ENCODE data around the gene NMUR1. TPM values are rescaled to one million over a fixed set of nuclear protein-coding genes. Genes with fewer than 3 reads are reported as not detected.

NMUR1 gene
- total RNA-seq, 1 donor from 2014 or later = not detected

- H3K27me3 Mint-ChIP-seq (ENCODE audit: unreplicated experiment) = peaks cover 13% of the 10 kb centered on the region
- H3K4me1 Mint-ChIP-seq (ENCODE audit: unreplicated experiment) = peaks cover 2% of the 10 kb centered on the region
- no peaks in the 10 kb centered on the region for H3K36me3 Mint-ChIP-seq (ENCODE audit: unreplicated experiment)
- no peak overlapping the region for H3K27ac Mint-ChIP-seq (ENCODE audit: unreplicated experiment)
- H3K4me3 Mint-ChIP-seq (ENCODE audit: unreplicated experiment) = no peak overlapping the region
- no peak for TF ChIP-seq CTCF (IDR thresholded peaks at IDR 0.05)
- no peaks in the 10 kb centered on the region for H3K9me3 Mint-ChIP-seq (ENCODE audit: unreplicated experiment)
- no peak for DNase-seq (ENCODE audit: extremely low spot score, unreplicated experiment)
These were observed 5.7 kb upstream of the NMUR1 start for GRCh38 chr2:231535961-231536360.

- Mint-ChIP-seq H3K36me3 (ENCODE audit: unreplicated experiment) (no peaks in the 10 kb centered on the region), H3K4me1 (ENCODE audit: unreplicated experiment) (peaks cover 4% of the 10 kb centered on the region), H3K9me3 (ENCODE audit: unreplicated experiment) (no peaks in the 10 kb centered on the region), H3K4me3 (ENCODE audit: unreplicated experiment) (no peak overlapping the region), H3K27me3 (ENCODE audit: unreplicated experiment) (peaks cover 17% of the 10 kb centered on the region), H3K27ac (ENCODE audit: unreplicated experiment) (no peak overlapping the region)
- DNase-seq (ENCODE audit: extremely low spot score, unreplicated experiment) = no peak
- TF ChIP-seq CTCF (IDR thresholded peaks at IDR 0.05) = no peak
These were observed 3.5 kb upstream of the NMUR1 start for GRCh38 chr2:231533777-231534125.

GRCh38 chr2:231533086-231533776, 3.0 kb upstream of the NMUR1 start:
- Mint-ChIP-seq H3K4me3 (ENCODE audit: unreplicated experiment) (no peak overlapping the region), H3K27me3 (ENCODE audit: unreplicated experiment) (peaks cover 18% of the 10 kb centered on the region), H3K4me1 (ENCODE audit: unreplicated experiment) (peaks cover 4% of the 10 kb centered on the region), H3K9me3 (ENCODE audit: unreplicated experiment) (no peaks in the 10 kb centered on the region), H3K36me3 (ENCODE audit: unreplicated experiment) (no peaks in the 10 kb centered on the region), H3K27ac (ENCODE audit: unreplicated experiment) (no peak overlapping the region)
- TF ChIP-seq CTCF (IDR thresholded peaks at IDR 0.05) = no peak
- DNase-seq (ENCODE audit: extremely low spot score, unreplicated experiment) = no peak

GRCh38 chr2:231532756-231533035, 2.5 kb upstream of the NMUR1 start:
- H3K36me3 Mint-ChIP-seq (ENCODE audit: unreplicated experiment) = no peaks in the 10 kb centered on the region

More at GRCh38 chr2:231532756-231533035, 2.5 kb upstream of the NMUR1 start:
- H3K27me3 Mint-ChIP-seq (ENCODE audit: unreplicated experiment) = peaks cover 18% of the 10 kb centered on the region
- peaks cover 4% of the 10 kb centered on the region for H3K4me1 Mint-ChIP-seq (ENCODE audit: unreplicated experiment)
- H3K9me3 Mint-ChIP-seq (ENCODE audit: unreplicated experiment) = no peaks in the 10 kb centered on the region
- no peak for TF ChIP-seq CTCF (IDR thresholded peaks at IDR 0.05)
- H3K27ac Mint-ChIP-seq (ENCODE audit: unreplicated experiment) = no peak overlapping the region
- no peak for DNase-seq (ENCODE audit: extremely low spot score, unreplicated experiment)
- H3K4me3 Mint-ChIP-seq (ENCODE audit: unreplicated experiment) = no peak overlapping the region

All from osteocyte (in vitro differentiated cells).